SK-N-MC (cell line): ENCODE results near the gene PKM.

ENCODE experiments used
- DNase-seq: peaks from one replicate; pipeline ENCODE4 v3.0.0-alpha.2; 2011; ENCODE audit warnings: low read depth, low spot score
- H3K27ac ChIP-seq: fragments of 200-600 bp; sonication (generic); 2 replicates; pipeline ENCODE4 v1.5.1; 2016; ENCODE audit warnings: mixed run types
- H3K36me3 ChIP-seq: fragments of 200-600 bp; sonication (generic); 2 replicates; pipeline ENCODE4 v1.6.1; 2017; ENCODE audit warnings: antibody characterized with exemption, low read length, mixed read lengths; ENCODE audit not compliant: insufficient read depth
- H3K4me3 ChIP-seq: fragments of 200-600 bp; sonication (generic); 2 replicates; pipeline ENCODE4 v1.5.1; 2016
- H3K9ac ChIP-seq: fragments of 200-600 bp; sonication (generic); 2 replicates; pipeline ENCODE4 v1.8.0; 2017; ENCODE audit warnings: mixed run types, mixed read lengths; ENCODE audit not compliant: insufficient read length
- H3K9me3 ChIP-seq: fragments of 200-600 bp; sonication (generic); 2 replicates; pipeline ENCODE4 v1.6.1; 2017; ENCODE audit warnings: low read depth, mild to moderate bottlenecking, antibody characterized with exemption, low read length, moderate library complexity, mixed read lengths
- EZH2 ChIP-seq: fragments of 200-600 bp; sonication (generic); IDR thresholded peaks from one replicate; pipeline ENCODE4 v1.6.1; 2017; ENCODE audit warnings: antibody characterized with exemption
- FOXP2 ChIP-seq: optimal IDR thresholded peaks from 2 replicates; pipeline ENCODE3; 2011; ENCODE audit warnings: mild to moderate bottlenecking, moderate library complexity; ENCODE audit not compliant: insufficient read depth; ENCODE audit errors: extremely low read length, control extremely low read depth
- POLR2AphosphoS5 ChIP-seq: IDR thresholded peaks from 2 replicates; pipeline ENCODE4 v1.6.1; 2012; ENCODE audit warnings: mild to moderate bottlenecking, low read depth, low read length, borderline replicate concordance

The PKM gene

DNA sequence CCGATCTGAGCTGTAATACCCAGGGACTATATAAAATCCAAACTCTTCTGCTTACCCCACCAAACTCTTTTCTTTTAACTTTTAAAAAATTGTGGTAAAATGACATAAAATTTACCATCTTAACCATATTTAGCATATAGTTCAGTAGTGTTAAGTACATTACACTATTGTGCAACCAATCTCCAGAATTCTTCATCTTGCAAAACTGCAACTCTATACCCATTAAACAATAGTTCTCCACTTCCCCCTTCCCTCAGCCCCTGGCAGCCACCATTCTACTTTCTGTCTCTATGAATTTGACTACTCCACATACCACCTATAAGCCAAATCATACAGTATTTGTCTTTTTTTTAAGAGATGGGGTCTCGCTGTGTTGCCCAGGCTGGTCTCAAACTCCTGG lies 74.1 kb downstream of the PKM start:
- DNase-seq, result no peak
- Histone ChIP-seq H3K27ac (no peak overlapping the region), H3K4me3 (no peak overlapping the region), H3K9ac (no peak overlapping the region), H3K36me3 (no peaks in the 10 kb centered on the region), H3K9me3 (no peaks in the 10 kb centered on the region)
- no peak for TF ChIP-seq POLR2AphosphoS5
- TF ChIP-seq FOXP2, result no peak
- no peak for TF ChIP-seq EZH2

GRCh38 chr15:72155635-72156616 lies 75.1 kb downstream of the PKM start:
- no peaks in the 10 kb centered on the region for H3K36me3 ChIP-seq
- peak overlapping the region; percentile 57 for H3K4me3 ChIP-seq
- no peak overlapping the region for H3K9ac ChIP-seq
- DNase-seq, result peak; percentile 61
- no peak for TF ChIP-seq POLR2AphosphoS5
- no peak for TF ChIP-seq EZH2
- no peak for TF ChIP-seq FOXP2
- H3K9me3 ChIP-seq, result no peaks in the 10 kb centered on the region
- H3K27ac ChIP-seq, result no peak overlapping the region

DNA sequence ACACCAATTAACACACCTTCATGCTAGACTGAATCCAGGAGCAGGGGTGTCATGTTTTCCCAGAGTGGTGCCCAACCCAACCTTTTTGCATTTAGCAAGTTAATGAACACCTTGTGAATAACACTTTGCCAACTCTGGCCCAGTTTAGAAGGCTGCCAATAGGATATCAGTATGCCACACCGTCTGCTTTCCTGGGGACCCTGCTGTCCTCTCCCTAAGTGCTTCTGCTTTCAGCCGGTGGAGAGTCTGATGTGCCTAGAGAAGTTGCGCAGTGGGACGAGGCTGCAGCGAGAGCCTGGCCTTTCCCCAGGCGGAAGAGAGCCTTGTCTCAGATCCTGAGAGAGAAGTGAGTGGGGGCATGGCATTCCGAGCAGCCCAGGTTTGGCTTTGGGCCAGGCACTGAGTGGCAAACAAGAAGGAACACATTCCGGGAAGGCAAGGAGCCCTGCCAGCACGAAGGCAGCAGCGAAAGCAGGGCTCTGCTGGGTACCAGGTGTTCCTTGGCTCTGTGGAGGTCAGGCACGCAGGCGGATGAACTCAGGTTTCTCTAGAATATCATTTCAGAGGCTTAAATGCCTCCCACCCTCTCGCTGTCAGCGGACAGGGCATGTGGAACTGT lies 75.9 kb downstream of the PKM start:
- Histone ChIP-seq H3K4me3 (no peak overlapping the region), H3K36me3 (no peaks in the 10 kb centered on the region), H3K27ac (no peak overlapping the region), H3K9me3 (no peaks in the 10 kb centered on the region), H3K9ac (no peak overlapping the region)
- TF ChIP-seq POLR2AphosphoS5 (no peak), EZH2 (no peak), FOXP2 (no peak)
- DNase-seq, result no peak

DNA sequence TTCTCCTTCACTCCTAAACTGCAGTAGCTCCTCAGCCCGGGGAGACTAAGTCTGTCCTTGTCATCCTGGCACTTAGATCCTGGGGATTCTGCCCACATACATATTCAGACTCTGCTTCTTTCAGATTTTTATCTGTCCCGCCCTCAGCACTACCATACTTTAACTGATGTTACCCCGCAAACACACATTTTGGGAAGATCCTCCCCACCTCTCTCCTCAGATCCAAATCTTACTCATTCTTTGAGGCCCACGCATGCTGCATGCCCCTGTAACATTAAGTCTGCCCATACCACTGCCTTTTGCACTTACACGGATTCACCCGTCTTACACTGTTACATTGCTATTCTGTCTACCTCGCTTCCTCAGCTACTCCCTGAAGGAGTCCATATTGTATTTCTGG lies 76.7 kb downstream of the PKM start:
- Histone ChIP-seq H3K36me3 (no peaks in the 10 kb centered on the region), H3K27ac (no peak overlapping the region), H3K9me3 (no peaks in the 10 kb centered on the region), H3K9ac (no peak overlapping the region), H3K4me3 (no peak overlapping the region)
- no peak for DNase-seq
- no peak for TF ChIP-seq POLR2AphosphoS5
- no peak for TF ChIP-seq FOXP2
- no peak for TF ChIP-seq EZH2

- DNase-seq, result no peak
- Histone ChIP-seq H3K9me3 (no peaks in the 10 kb centered on the region), H3K4me3 (no peak overlapping the region)
Observed at GRCh38 chr15:72153269-72154000, 77.6 kb downstream of the PKM start.

More at GRCh38 chr15:72153269-72154000, 77.6 kb downstream of the PKM start:
- Histone ChIP-seq H3K27ac (no peak overlapping the region), H3K9ac (no peak overlapping the region), H3K36me3 (no peaks in the 10 kb centered on the region)
- no peak for TF ChIP-seq POLR2AphosphoS5
- no peak for TF ChIP-seq EZH2
- no peak for TF ChIP-seq FOXP2
